Activated T-cell treated with anti-CD3 and anti-CD28 coated beads, Interleukin-2, amount 50 U/mL, for 72 hours (primary cell): ENCODE measurements around the gene PET117. TPM values are rescaled to one million over a fixed set of nuclear protein-coding genes. Genes with fewer than 3 reads are reported as not detected.
A peak's percentile ranks its signal among the peaks of the same experiment; 100 is the strongest.
"Not testable (repeated sequence)": the region's sequence is repeated elsewhere in the genome, so short reads cannot be mapped to it uniquely, and the experiment has no call there.

Source experiments
- ATAC-seq, 2 donors: fragments of 150-1000 bp; cut with Tn5 transposase; replicated peaks in 1 of 2; 2 replicates each; pipeline ENCODE4 v1.10.0; 2021; ENCODE audit warnings: moderate library complexity in 2 of 2, mild to moderate bottlenecking in 1 of 2
- DNase-seq, 2 donors: peaks; one replicate each; pipeline ENCODE4 v3.0.0; 2021 to 2022; ENCODE audit warnings: mixed read lengths in 1 of 2
- H3K27ac Mint-ChIP-seq: one replicate; pipeline ENCODE4 v1.8.0; 2022; ENCODE audit warnings: mild to moderate bottlenecking, moderate library complexity, mixed read lengths
- H3K27me3 Mint-ChIP-seq: one replicate; pipeline ENCODE4 v1.8.0; 2022; ENCODE audit warnings: low read depth, mixed read lengths
- H3K36me3 Mint-ChIP-seq, 2 donors: one replicate each; pipeline ENCODE4 v1.8.0; 2022; ENCODE audit warnings: mixed read lengths in 2 of 2, mild to moderate bottlenecking in 1 of 2; ENCODE audit not compliant: insufficient read depth in 2 of 2
- H3K4me1 Mint-ChIP-seq: one replicate; pipeline ENCODE4 v1.8.0; 2022; ENCODE audit warnings: low read depth, mixed read lengths
- H3K4me3 Mint-ChIP-seq, 2 donors: one replicate each; pipeline ENCODE4 v1.8.0; 2022; ENCODE audit warnings: mild to moderate bottlenecking in 2 of 2, mixed read lengths in 2 of 2, moderate library complexity in 2 of 2
- H3K9me3 Mint-ChIP-seq, 2 donors: one replicate each; pipeline ENCODE4 v1.8.0; 2022; ENCODE audit warnings: mixed read lengths in 2 of 2
- total RNA-seq, 2 donors: library from RNA; stranded (reverse); gene quantifications; one replicate each; pipeline ENCODE4 v1.2.3, GENCODE V29; 2022

Gene PET117
- total RNA-seq, 2 donors from 2014 or later = 9.7 to 10.2 TPM

- not testable (repeated sequence) for DNase-seq, H3K9me3 Mint-ChIP-seq, H3K27me3 Mint-ChIP-seq, H3K4me1 Mint-ChIP-seq, H3K36me3 Mint-ChIP-seq, H3K4me3 Mint-ChIP-seq
- ATAC-seq = peak; percentile 24 to 62
- H3K27ac Mint-ChIP-seq = peak overlapping the region; percentile 15
Measured at GRCh38 chr20:18128574-18128973, 9.1 kb upstream of the PET117 start.

- Mint-ChIP-seq H3K27me3 (no peaks in the 10 kb centered on the region), H3K9me3 (peaks cover 2 to 4% of the 10 kb centered on the region in 2 donors), H3K4me1 (peaks cover 9% of the 10 kb centered on the region), H3K4me3 (no peak overlapping the region), H3K27ac (no peak overlapping the region), H3K36me3 (no peaks in the 10 kb centered on the region)
- no peak for DNase-seq
- ATAC-seq = no peak
Measured at GRCh38 chr20:18132663-18133062, 5.0 kb upstream of the PET117 start.

GRCh38 chr20:18133962-18134361 is 3.7 kb upstream of the PET117 start:
- ATAC-seq (no peak), DNase-seq (no peak)
- peaks cover 2 to 4% of the 10 kb centered on the region in 2 donors for H3K9me3 Mint-ChIP-seq
- no peaks in the 10 kb centered on the region for H3K36me3 Mint-ChIP-seq
- H3K4me1 Mint-ChIP-seq = peaks cover 7% of the 10 kb centered on the region
- H3K4me3 Mint-ChIP-seq = no peak overlapping the region
- H3K27me3 Mint-ChIP-seq = no peaks in the 10 kb centered on the region
- H3K27ac Mint-ChIP-seq = no peak overlapping the region

GRCh38 chr20:18138266-18138582 is 561 bp downstream of the PET117 start:
- DNase-seq (no peak), ATAC-seq (peak in 1 of 2 donors; percentile 2)
- H3K4me1 Mint-ChIP-seq = peaks cover 19% of the 10 kb centered on the region
- peak overlapping the region; percentile 76 to 88 for H3K4me3 Mint-ChIP-seq
- H3K27me3 Mint-ChIP-seq = no peaks in the 10 kb centered on the region
- no peaks in the 10 kb centered on the region for H3K9me3 Mint-ChIP-seq
- peaks cover 3 to 6% of the 10 kb centered on the region in 2 donors for H3K36me3 Mint-ChIP-seq
- peak overlapping the region; percentile 56 for H3K27ac Mint-ChIP-seq

GRCh38 chr20:18138639-18139583 is 1.2 kb downstream of the PET117 start:
- Mint-ChIP-seq H3K27me3 (no peaks in the 10 kb centered on the region), H3K27ac (peak overlapping the region; percentile 56), H3K4me1 (peaks cover 18% of the 10 kb centered on the region), H3K9me3 (no peaks in the 10 kb centered on the region), H3K4me3 (peak overlapping the region; percentile 76 to 88), H3K36me3 (peaks cover 3 to 6% of the 10 kb centered on the region in 2 donors)
- ATAC-seq (no peak), DNase-seq (no peak)

GRCh38 chr20:18139832-18140231 is 2.2 kb downstream of the PET117 start:
- ATAC-seq (no peak), DNase-seq (no peak)
- Mint-ChIP-seq H3K27me3 (no peaks in the 10 kb centered on the region), H3K9me3 (no peaks in the 10 kb centered on the region), H3K27ac (peak overlapping the region; percentile 23), H3K4me1 (peaks cover 18% of the 10 kb centered on the region), H3K4me3 (peak overlapping the region; percentile 76 to 88), H3K36me3 (peaks cover 3 to 6% of the 10 kb centered on the region in 2 donors)

GRCh38 chr20:18144541-18145099 is 7.0 kb downstream of the PET117 start:
- no peak overlapping the region for H3K27ac Mint-ChIP-seq
- H3K4me3 Mint-ChIP-seq = no peak overlapping the region
- H3K27me3 Mint-ChIP-seq = no peaks in the 10 kb centered on the region
- peaks cover 8% of the 10 kb centered on the region for H3K4me1 Mint-ChIP-seq
- ATAC-seq = no peak
- H3K36me3 Mint-ChIP-seq = peaks cover 4 to 9% of the 10 kb centered on the region in 2 donors
- no peak for DNase-seq
- H3K9me3 Mint-ChIP-seq = no peaks in the 10 kb centered on the region

- no peaks in the 10 kb centered on the region for H3K27me3 Mint-ChIP-seq
- ATAC-seq = no peak
- H3K36me3 Mint-ChIP-seq = peaks cover 2 to 5% of the 10 kb centered on the region in 2 donors
- no peaks in the 10 kb centered on the region for H3K4me1 Mint-ChIP-seq
- no peak for DNase-seq
- H3K9me3 Mint-ChIP-seq = no peaks in the 10 kb centered on the region
- no peak overlapping the region for H3K4me3 Mint-ChIP-seq
- peak overlapping the region; percentile 72 for H3K27ac Mint-ChIP-seq
Measured at GRCh38 chr20:18154342-18154741, 16.7 kb downstream of the PET117 start.

GRCh38 chr20:18156045-18156444 is 18.4 kb downstream of the PET117 start:
- ATAC-seq (no peak), DNase-seq (no peak)
- Mint-ChIP-seq H3K27ac (no peak overlapping the region), H3K9me3 (no peaks in the 10 kb centered on the region), H3K36me3 (peaks cover 0 to 7% of the 10 kb centered on the region in 2 donors), H3K27me3 (no peaks in the 10 kb centered on the region), H3K4me3 (no peak overlapping the region), H3K4me1 (no peaks in the 10 kb centered on the region)

GRCh38 chr20:18164356-18164755 is 26.7 kb downstream of the PET117 start:
- no peaks in the 10 kb centered on the region for H3K27me3 Mint-ChIP-seq
- H3K4me1 Mint-ChIP-seq = peaks cover 21% of the 10 kb centered on the region
- DNase-seq = no peak
- peak in 1 of 2 donors; percentile 50 for ATAC-seq
- H3K27ac Mint-ChIP-seq = peak overlapping the region; percentile 90
- peaks cover 0 to 15% of the 10 kb centered on the region in 2 donors for H3K36me3 Mint-ChIP-seq
- no peaks in the 10 kb centered on the region for H3K9me3 Mint-ChIP-seq
- no peak overlapping the region for H3K4me3 Mint-ChIP-seq

GRCh38 chr20:18165553-18165952 is 27.9 kb downstream of the PET117 start:
- no peaks in the 10 kb centered on the region for H3K9me3 Mint-ChIP-seq
- no peak overlapping the region for H3K27ac Mint-ChIP-seq
- DNase-seq (no peak), ATAC-seq (no peak)
- peaks cover 21% of the 10 kb centered on the region for H3K4me1 Mint-ChIP-seq
- H3K4me3 Mint-ChIP-seq = no peak overlapping the region
- peaks cover 0 to 15% of the 10 kb centered on the region in 2 donors for H3K36me3 Mint-ChIP-seq
- H3K27me3 Mint-ChIP-seq = no peaks in the 10 kb centered on the region

- no peak for DNase-seq
- peaks cover 6 to 21% of the 10 kb centered on the region in 2 donors for H3K36me3 Mint-ChIP-seq
Measured at GRCh38 chr20:18166241-18166881, 28.7 kb downstream of the PET117 start.

GRCh38 chr20:18166950-18167349 is 29.3 kb downstream of the PET117 start:
- H3K9me3 Mint-ChIP-seq = no peaks in the 10 kb centered on the region
- ATAC-seq (no peak), DNase-seq (no peak)
- H3K27ac Mint-ChIP-seq = no peak overlapping the region
- H3K4me3 Mint-ChIP-seq = no peak overlapping the region
- H3K27me3 Mint-ChIP-seq = no peaks in the 10 kb centered on the region
- peaks cover 6 to 20% of the 10 kb centered on the region in 2 donors for H3K36me3 Mint-ChIP-seq
- peaks cover 21% of the 10 kb centered on the region for H3K4me1 Mint-ChIP-seq

More at GRCh38 chr20:18166241-18166881, 28.7 kb downstream of the PET117 start:
- Mint-ChIP-seq H3K27ac (no peak overlapping the region), H3K9me3 (no peaks in the 10 kb centered on the region), H3K27me3 (no peaks in the 10 kb centered on the region), H3K4me1 (peaks cover 21% of the 10 kb centered on the region), H3K4me3 (no peak overlapping the region)
- ATAC-seq = no peak
